ENCODE data around the gene TMEM238.
A peak's percentile ranks its signal among the peaks of the same experiment; 100 is the strongest.
"Not testable (repeated sequence)": the region's sequence is repeated elsewhere in the genome, so short reads cannot be mapped to it uniquely, and the experiment has no call there.

The TMEM238 gene

DNA sequence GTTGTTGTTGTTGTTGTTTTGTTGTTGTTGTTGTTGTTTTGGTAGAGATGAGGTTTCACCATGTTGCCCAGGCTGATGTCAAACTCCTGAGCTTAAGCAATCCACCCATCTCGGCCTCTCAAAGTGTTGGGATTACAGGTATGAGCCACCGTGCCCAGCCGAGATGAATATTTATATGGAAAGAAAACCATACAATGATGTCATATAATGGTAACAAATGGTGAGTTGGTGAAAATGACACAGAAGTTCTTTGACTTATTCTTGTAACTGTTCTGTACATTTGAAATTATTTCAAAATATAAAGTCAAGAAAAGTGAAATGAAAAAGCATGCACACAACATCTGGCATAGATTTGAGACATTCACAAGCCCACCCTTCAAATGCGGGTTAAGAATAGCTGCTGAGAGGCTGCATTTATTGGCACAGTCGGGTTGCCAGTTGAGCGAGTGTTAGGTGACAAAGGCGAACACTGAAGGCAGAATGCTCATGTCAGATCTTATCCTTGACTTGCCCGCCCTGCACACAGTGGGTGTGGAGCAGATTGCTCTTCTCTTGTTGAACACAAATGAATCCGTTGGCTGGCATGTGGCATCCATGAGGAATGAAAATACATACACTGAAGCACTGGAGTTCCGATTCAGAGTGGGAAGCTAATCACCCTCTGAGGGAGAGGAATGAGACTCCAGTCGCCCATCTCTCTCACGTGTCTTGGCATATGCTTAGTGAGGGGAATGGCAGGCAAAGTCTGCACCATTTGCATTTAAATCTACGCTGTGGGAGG, 39.3 kb upstream of the TMEM238 start:
- TF ChIP-seq, protein P1, sequence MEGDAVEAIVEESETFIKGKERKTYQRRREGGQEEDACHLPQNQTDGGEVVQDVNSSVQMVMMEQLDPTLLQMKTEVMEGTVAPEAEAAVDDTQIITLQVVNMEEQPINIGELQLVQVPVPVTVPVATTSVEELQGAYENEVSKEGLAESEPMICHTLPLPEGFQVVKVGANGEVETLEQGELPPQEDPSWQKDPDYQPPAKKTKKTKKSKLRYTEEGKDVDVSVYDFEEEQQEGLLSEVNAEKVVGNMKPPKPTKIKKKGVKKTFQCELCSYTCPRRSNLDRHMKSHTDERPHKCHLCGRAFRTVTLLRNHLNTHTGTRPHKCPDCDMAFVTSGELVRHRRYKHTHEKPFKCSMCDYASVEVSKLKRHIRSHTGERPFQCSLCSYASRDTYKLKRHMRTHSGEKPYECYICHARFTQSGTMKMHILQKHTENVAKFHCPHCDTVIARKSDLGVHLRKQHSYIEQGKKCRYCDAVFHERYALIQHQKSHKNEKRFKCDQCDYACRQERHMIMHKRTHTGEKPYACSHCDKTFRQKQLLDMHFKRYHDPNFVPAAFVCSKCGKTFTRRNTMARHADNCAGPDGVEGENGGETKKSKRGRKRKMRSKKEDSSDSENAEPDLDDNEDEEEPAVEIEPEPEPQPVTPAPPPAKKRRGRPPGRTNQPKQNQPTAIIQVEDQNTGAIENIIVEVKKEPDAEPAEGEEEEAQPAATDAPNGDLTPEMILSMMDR (IDR thresholded peaks at IDR 0.05; ENCODE audit: low read depth, low read length): no peak
- no peak overlapping the region for H3K4me3 ChIP-seq (replicated peaks in 1 of 2; ENCODE audit: low read depth in 2 of 2, low read length in 2 of 2)
- no peak for DNase-seq (ENCODE audit: low read depth in 2 of 2)

DNA sequence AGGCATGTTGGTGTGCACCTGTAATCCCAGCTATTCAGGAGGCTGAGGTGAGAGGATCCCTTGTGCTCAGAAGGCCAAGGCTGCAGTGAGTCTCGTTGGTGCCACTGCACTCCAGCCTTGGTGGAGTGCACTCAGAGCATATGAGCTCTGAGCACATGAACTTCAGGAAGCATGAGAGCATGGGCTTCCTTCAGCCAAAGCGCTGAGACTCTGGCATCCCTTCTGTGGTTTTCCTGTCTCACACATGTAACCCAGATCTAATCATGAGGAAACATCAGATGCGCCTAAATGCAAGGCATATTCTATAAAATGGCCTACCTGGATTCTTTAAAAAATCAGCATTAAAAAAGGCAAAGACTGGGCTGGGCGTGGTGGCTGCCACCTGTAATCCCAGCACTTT, 37.2 kb upstream of the TMEM238 start:
- H3K4me3 ChIP-seq (replicated peaks in 1 of 2; ENCODE audit: low read depth in 2 of 2, low read length in 2 of 2); DNase-seq (ENCODE audit: low read depth in 2 of 2): not testable (repeated sequence)

DNA sequence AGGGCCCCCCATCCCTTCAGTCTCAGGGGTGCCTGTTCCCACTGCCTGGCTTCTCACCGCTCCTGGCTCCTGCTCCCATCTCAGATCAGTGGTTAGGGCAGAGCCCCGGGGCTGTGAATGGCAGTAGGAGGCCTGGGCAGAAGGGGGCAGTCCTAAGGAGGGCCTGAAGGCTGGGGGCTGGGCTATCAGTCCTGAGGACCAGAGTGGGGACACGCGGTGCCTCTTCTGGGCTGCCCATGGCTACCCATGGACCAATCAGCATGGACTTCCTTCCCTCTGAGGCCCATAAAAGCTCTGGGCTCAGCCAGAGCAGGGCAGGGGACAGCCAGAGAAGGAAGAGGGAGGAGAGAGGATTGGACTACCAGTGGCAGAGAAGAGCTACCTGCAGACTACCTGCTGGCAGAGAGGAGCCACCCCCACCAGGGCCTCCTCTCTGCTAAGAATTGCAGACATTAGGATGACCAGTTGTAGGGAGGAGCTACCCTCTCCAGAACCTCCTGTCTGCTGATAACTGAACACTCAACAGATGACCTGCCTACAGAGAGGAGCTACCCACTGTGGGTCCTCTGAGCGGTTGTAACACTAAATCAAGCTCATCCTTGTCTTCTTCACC, 35.6 kb upstream of the TMEM238 start:
- no peak overlapping the region for H3K4me3 ChIP-seq (replicated peaks in 1 of 2; ENCODE audit: low read depth in 2 of 2, low read length in 2 of 2)
- TF ChIP-seq, protein P1 (IDR thresholded peaks at IDR 0.05; ENCODE audit: low read depth, low read length): no peak
- DNase-seq (ENCODE audit: low read depth in 2 of 2): no peak

DNA sequence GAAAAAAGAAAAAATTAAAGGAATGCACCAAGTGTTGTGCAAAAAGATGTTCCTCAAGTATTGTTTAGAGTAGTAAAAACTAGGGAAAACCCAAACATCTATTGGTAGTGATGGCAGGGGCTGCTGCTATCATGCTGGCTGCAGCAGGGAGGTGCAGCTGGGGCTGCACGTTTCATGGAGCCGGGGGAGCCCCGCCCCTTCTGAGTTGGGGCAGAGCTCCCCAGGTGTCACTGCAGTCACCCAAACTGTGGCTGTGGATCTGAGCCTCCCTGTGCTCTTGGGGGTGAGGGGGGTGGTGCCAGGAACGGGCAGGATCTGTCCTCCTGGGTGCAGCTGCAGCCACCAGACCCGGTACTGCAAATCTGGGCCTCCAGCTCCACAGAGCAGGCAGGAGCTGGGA, 35.0 kb upstream of the TMEM238 start:
- no peak overlapping the region for H3K4me3 ChIP-seq (replicated peaks in 1 of 2; ENCODE audit: low read depth in 2 of 2, low read length in 2 of 2)
- DNase-seq (ENCODE audit: low read depth in 2 of 2): no peak
- TF ChIP-seq, protein P1 (IDR thresholded peaks at IDR 0.05; ENCODE audit: low read depth, low read length): no peak

DNA sequence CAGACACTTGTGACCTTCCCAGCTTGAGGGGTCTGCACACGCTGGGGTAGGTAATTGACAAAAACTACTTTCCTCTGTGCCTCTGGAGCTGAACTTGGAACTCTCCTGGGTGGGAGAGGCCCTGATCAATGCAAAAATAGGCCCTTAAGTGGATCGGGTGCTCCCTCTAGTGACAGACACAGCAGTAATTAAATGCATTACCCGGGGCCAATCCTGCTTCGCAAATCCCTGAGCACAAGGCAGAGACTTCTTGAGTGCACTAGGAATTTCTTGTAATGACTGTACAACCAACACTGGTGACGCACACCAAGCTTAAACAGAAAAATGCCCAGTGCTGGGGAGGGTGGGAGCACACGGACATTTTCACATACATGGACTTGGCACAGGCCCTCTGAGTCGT, 34.1 kb upstream of the TMEM238 start:
- TF ChIP-seq, protein P1 (IDR thresholded peaks at IDR 0.05; ENCODE audit: low read depth, low read length): peak; percentile 62
- no peak overlapping the region for H3K4me3 ChIP-seq (replicated peaks in 1 of 2; ENCODE audit: low read depth in 2 of 2, low read length in 2 of 2)
- peak; percentile 88 to 89 for DNase-seq (ENCODE audit: low read depth in 2 of 2)

DNA sequence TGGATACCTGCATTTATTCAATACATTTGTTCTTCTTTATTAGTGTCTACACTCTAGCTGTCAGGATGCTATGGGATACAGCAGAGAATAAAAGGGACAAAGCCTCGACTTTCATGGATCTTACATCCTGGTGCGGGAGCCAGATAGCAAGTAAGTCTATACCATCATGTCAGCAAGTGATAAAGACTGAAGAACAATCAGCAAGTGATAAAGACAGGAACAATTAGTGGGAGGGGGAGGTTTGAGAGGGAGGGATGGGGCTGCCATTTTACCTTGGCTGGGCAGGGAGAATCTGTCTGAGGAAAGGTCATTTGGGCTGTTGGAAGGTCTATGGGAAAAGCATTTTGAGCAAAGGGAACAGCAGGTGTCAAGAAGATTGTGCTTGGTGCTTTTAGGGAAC, 26.1 kb upstream of the TMEM238 start:
- H3K4me3 ChIP-seq (replicated peaks in 1 of 2; ENCODE audit: low read depth in 2 of 2, low read length in 2 of 2): no peak overlapping the region
- TF ChIP-seq, protein P1 (IDR thresholded peaks at IDR 0.05; ENCODE audit: low read depth, low read length): no peak
- no peak for DNase-seq (ENCODE audit: low read depth in 2 of 2)

DNA sequence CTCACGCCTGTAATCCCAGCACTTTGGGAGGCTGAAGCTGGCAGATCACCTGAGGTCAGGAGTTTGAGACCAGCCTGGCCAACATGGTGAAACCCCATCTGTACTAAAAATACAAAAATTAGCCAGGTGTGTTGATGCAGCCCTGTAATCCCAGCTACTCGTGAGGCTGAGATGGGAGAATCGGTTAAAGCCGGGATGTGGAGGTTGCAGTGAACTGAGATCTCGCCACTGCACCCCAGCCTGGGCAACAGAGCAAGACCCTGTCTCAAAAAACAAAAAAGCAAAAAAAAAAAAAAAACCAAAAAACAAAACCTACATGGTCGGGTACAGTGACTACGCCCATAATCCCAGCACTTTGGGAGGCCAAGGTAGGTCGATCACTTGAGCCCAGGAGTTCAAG, 25.1 kb upstream of the TMEM238 start:
- DNase-seq (ENCODE audit: low read depth in 2 of 2); H3K4me3 ChIP-seq (replicated peaks in 1 of 2; ENCODE audit: low read depth in 2 of 2, low read length in 2 of 2): not testable (repeated sequence)

DNA sequence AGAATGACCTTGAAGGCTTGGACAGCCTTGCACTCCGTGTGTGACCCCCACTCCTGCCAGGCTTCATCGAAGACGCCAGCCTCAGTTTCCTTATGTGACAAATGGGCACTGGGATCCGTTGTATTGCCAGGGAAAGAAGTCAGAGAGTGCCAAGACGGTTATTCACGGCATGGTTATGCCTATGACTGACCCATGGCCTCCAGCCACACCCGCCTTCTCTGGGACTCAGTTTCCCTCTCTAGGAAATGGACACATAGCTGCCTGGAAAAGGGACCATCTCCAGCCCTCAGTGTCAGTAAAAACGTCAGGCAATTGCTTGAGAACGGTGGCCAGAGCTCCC, 24.4 kb upstream of the TMEM238 start:
- DNase-seq (ENCODE audit: low read depth in 2 of 2): no peak
- TF ChIP-seq, protein P1 (IDR thresholded peaks at IDR 0.05; ENCODE audit: low read depth, low read length): no peak
- H3K4me3 ChIP-seq (replicated peaks in 1 of 2; ENCODE audit: low read depth in 2 of 2, low read length in 2 of 2): peak overlapping the region; percentile 42 to 48

Data from cardiac fibroblast (primary cell).